Suppressor macrophage treated with lipopolysaccharide for 1 hour (primary cell): Measurements from ENCODE around the gene UIMC1.

Source experiments
- DNase-seq, 3 donors: peaks; one replicate each; pipeline ENCODE4 v3.0.0-alpha.2; 2020 to 2022

The UIMC1 gene

GRCh38 chr5:176868126-176868525, 138.5 kb downstream of the UIMC1 start:
- no peak for DNase-seq

GRCh38 chr5:176866707-176867310, 139.8 kb downstream of the UIMC1 start:
- no peak for DNase-seq

GRCh38 chr5:176865964-176866363, 140.6 kb downstream of the UIMC1 start:
- no peak for DNase-seq

- DNase-seq, result no peak
Observed at GRCh38 chr5:176864755-176865154, 141.8 kb downstream of the UIMC1 start.

GRCh38 chr5:176863765-176864098, 142.8 kb downstream of the UIMC1 start:
- DNase-seq, result no peak

- no peak for DNase-seq
Observed at GRCh38 chr5:176863041-176863764, 143.4 kb downstream of the UIMC1 start.

- DNase-seq, result no peak
Observed at GRCh38 chr5:176862330-176862995, 144.1 kb downstream of the UIMC1 start.

- DNase-seq, result no peak
Observed at GRCh38 chr5:176861276-176861675, 145.3 kb downstream of the UIMC1 start.

- no peak for DNase-seq
Observed at GRCh38 chr5:176860381-176860780, 146.2 kb downstream of the UIMC1 start.

- no peak for DNase-seq
Observed at GRCh38 chr5:176859916-176860315, 146.7 kb downstream of the UIMC1 start.

- DNase-seq, result no peak
Observed at GRCh38 chr5:176857894-176858273, 148.7 kb downstream of the UIMC1 start.

GRCh38 chr5:176857216-176857893, 149.2 kb downstream of the UIMC1 start:
- no peak for DNase-seq

- no peak for DNase-seq
Observed at GRCh38 chr5:176856746-176857145, 149.8 kb downstream of the UIMC1 start.

- DNase-seq, result no peak
Observed at GRCh38 chr5:176855598-176855997, 151.0 kb downstream of the UIMC1 start.
